ENCODE results near the gene CCDC40.

Gene CCDC40

GRCh38 chr17:80050706-80051105, 14.3 kb downstream of the CCDC40 start:
- no peak for DNase-seq

GRCh38 chr17:80051681-80052080, 15.2 kb downstream of the CCDC40 start:
- no peak for DNase-seq

DNA sequence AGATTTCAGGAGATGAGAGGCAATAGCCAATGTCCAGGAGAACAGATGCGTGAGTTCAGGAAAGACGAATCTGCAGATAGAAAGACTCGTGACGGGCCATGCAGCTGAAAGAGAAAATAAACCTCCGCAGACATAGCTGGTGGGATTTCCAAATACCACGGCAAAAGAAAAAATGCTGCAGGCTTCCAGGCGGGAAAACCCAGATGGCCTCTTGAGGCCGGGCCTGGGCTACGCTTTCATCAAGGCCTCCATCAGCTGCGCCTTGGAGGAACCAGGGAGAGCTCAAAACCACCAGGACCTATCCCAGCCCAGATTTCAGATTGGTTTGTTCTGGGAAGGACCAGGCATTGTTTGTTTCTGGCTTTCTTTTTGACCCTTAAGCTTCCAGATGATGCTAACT, 16.7 kb downstream of the CCDC40 start:
- DNase-seq, result no peak

DNA sequence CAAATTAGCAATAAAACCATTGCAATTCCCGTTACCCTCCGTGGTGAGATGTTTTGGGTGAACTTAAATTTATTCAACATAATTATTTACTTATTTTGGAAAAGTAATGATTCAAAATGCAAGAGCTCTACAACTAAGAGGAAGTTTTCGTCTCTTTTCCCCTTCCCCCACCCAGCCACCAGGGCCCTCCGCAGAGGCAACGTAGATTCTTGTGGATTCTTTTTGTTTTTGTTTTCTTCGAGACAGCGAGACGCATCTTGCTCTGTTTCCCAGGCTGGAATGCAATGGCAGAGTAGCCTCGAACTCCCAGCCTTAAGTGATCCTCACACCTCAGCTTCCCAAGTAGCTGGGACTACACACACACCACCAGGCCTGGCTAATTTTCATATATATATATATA, 19.2 kb downstream of the CCDC40 start:
- no peak for DNase-seq

DNA sequence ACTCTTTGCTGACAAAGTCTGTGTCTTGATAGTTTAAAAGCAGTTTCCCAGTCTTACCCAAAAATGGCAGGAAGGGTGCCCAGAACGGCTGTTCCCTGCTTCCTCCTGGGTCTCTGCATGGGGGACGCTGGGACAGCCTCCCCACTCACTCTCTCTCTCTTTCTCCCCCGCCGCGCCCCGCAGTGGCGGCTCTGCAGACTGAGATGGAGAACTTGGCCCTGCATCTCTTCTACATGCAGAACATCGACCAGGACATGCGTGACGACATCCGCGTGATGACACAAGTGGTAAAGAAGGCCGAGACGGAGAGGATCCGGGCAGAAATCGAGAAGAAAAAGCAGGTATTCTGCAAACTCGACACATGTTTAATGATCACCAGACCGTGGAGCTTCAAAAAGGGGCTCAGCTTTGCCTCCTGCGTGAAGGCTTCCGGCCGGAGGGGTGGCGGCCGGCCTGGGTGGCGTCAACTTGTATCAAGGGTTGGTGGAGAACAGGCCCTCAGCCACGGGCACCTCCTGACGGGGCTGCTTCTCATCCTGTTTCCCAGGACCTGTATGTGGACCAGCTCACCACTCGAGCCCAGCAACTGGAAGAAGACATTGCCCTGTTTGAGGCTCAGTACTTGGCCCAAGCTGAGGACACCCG, 22.0 kb downstream of the CCDC40 start:
- no peak for DNase-seq

GRCh38 chr17:80060644-80061043, 24.2 kb downstream of the CCDC40 start:
- no peak for DNase-seq

DNA sequence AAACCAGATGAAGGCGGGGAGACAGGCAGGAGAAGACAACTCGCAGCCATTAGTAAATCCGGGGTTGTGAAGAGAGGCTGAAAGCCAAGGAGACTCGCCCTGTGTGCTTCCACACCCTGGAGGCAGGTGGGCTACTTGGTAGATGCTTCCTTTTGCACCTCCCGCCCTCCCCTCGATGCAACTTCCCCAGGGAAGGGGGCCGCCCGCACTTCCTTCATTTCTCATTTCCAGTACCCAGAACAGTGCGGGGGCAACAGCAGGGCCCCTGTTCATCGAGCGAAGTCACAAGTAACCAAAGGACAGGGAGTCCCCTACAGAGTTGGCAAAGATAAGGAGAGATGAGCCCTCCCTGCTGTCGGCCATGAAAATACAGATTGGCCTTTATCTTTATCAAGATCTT, 25.0 kb downstream of the CCDC40 start:
- DNase-seq, result no peak

GRCh38 chr17:80063830-80064585, 27.6 kb downstream of the CCDC40 start:
- DNase-seq, result peak; percentile 22

DNA sequence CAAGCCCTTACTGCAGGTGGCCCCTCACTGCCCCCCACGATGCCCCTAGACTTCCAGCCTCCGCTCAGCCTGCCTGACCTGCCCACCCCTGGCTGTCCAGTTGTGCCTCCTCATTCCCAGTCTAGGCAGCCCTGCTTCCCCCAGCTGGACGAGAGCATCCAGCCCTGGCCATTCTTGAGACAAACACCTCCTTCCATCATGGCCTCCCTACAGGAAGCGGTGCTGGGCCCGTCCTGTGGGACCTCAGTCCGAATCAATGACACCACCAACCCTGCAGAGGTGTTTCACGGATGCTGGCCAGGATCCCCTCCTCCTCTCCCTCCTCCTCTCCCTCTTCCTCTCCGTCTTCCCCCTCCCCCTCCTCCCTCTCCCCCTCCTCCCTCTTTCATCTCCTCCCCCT, 28.3 kb downstream of the CCDC40 start:
- no peak for DNase-seq

DNA sequence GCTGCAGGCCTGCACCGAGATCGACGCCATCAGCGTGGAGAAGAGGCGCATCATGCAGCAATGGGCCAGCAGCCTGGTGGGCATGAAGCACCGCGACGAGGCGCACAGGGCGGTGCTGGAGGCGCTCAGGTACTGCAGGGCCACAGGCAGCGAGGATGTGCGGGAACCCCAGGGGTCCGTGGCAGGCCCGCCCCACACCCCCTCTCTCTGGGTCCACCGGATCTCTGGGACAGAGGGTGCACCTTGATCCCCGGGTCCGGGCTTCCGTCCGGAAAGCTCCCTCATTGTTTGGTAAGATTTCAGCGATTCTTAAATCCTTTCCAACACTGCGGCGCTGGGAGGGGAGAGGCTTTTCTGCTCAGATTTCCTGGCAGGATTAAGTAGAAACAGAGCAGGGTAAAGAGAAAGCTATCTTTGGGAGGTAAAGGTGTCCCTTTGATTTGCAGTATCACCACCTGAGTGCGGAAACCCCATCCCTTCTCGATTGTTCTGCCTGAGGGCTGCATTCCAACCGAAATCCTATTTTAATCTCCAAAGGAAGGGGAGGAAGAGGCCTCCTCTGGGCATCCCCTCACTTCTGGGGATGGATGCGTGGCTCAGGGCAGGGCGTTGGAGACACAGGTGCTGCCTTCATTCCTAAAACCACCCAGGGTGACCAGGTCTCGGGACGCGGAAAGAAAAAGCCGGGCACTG, 29.2 kb downstream of the CCDC40 start:
- no peak for DNase-seq

GRCh38 chr17:80067393-80067986, 31.0 kb downstream of the CCDC40 start:
- DNase-seq, result no peak

- DNase-seq, result no peak
These were observed 32.1 kb downstream of the CCDC40 start for GRCh38 chr17:80068301-80069222.

GRCh38 chr17:80070375-80071115, 34.1 kb downstream of the CCDC40 start:
- no peak for DNase-seq

DNA sequence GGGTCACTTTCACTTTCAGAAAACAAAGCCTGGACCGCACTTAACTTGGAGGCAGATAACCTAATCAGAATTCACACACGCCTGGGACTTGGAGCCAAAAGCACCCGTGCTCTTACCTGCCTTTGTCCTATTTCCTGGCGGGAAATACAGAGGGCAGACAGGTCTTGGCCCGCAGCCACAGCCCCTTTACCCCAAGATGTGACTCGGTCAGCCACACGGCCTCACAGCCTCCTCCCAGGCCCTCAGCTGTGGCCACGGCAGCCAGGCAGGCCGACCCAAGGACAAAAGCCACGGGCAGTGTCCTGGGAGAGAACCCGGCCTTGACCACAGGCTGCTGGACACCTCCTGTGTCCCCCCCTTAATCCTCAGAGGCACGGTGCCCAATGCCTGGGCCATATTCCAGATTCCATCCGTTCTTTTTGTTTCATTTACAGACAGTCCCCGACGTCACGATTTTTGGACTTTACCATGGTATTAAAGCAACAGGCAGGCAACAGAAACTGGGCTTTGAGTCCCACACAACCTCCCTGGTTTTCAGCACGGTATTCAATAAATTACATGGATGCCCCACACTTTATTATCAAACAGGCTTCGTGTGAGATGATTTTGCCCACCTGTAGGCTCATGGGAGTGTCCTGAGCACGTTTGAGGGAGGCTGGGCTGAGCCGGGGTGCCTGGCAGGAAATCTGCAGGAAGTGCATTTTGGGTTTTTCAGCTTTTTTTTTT, 34.8 kb downstream of the CCDC40 start:
- DNase-seq, result peak; percentile 75

DNA sequence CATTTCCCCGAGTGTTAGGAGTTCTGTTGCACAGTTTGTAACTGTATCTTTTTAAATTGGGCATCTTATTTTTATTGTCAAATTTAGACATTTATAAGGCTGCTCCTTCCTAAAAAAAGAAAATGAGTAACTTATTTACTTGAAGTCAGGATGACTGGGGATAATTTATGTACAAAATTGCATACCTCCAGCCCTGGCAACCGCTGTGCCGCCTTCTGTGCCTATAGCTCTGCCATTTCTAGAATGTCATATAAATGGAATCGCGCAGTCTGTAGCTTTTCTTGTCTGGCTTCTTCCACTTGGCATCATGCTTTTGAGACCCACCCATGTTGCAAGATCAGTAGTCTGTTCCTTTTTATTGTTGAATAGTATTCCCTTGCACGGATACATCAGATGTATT, 36.0 kb downstream of the CCDC40 start:
- no peak for DNase-seq

- DNase-seq, result no peak
These were observed 43.6 kb downstream of the CCDC40 start for GRCh38 chr17:80080081-80080480.

DNA sequence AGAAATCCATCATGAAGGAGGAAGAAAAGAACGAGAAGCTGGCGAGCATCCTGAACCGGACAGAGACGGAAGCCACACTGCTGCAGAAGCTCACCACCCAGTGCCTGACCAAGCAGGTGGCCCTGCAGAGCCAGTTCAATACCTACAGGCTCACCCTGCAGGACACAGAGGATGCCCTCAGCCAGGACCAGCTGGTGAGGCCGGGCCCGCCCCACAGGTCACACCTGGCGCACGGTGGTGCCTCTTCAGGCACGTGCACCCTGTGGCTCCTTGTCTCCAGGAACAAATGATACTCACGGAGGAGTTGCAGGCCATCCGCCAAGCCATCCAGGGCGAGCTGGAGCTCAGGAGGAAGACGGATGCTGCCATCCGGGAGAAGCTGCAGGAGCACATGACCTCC, 45.2 kb downstream of the CCDC40 start:
- DNase-seq, result no peak

DNA sequence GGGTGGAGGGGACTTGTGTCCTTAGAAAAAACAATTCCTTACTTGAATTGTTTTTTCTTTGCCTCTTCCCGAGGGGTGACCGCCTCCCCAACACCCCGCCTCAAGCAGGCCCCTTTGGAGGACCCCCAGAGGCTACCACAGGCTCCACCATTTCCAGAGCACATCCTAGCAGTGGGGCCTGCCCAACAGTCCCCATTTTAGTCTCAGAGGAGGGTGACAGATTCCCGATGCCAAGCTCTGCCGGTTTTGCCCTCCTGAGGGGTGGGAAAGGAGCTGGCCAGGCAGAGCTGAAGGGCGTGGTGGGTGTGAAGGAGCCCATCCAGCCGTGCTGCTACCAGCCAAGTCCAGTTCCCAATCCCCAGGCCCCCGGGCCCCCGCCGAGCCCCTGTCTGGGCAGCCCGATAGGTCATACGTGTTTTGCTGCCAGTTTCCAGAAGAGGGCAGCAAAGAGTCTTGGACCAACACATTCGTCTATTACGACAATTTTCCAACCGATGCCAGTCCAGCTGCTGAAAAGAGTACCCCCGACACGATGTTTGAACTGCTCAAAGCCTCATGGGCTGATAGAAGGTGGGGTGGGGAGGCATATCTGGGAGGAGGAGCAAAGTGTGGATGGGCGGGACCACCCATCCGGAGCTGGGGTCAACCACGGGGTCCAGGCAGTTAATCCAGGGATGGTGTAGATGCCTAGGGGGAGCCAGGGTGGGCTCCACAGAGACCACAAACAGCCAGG, 46.1 kb downstream of the CCDC40 start:
- peak; percentile 56 for DNase-seq

DNA sequence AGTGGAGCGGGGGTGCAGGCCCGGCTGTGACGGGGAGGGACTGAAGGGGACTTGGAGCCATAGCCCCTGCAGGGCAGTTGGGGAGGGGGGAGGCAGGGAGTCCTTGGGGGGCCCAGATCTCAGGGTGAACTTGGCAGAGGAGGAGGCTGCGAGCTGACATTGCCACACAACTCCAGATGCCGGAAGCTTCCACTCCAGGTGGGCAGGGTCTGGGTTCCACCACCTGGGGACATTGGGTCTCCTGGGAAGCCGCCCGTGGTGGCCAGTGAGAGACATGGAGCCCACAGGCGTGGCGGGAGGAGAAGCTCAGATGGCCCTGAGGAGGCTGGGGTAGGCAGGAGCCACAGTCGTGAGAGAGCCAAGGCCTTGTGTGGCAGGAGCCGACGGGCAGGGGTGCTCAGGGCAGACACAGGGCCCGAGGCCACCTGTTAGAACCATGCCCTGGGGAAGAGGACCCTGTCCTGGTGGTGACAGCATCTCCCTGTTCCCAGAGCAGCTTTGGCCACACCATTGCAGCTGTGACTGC, 46.8 kb downstream of the CCDC40 start:
- no peak for DNase-seq

- DNase-seq, result no peak
These were observed 48.3 kb downstream of the CCDC40 start for GRCh38 chr17:80084773-80085172.
